ENCODE results near the gene MKNK2.
"Not testable (repeated sequence)": the region's sequence is repeated elsewhere in the genome, so short reads cannot be mapped to it uniquely, and the experiment has no call there.

The MKNK2 gene

GRCh38 chr19:1989513-1990229, 61.4 kb downstream of the MKNK2 start:
- no peak for FAIRE-seq

GRCh38 chr19:1988464-1988863, 62.6 kb downstream of the MKNK2 start:
- not testable (repeated sequence) for FAIRE-seq

Data from endometrium (tissue), 2 donors.